ENCODE measurements around the gene ANAPC2.

The ANAPC2 gene

GRCh38 chr9:137201205-137201868 lies 13.0 kb upstream of the ANAPC2 start:
- no peak for DNase-seq (ENCODE audit: low read depth in 2 of 2)
- peak overlapping the region; percentile 53 to 76 for H3K4me3 ChIP-seq (replicated peaks in 1 of 2; ENCODE audit: low read depth in 2 of 2, low read length in 2 of 2)
- no peak for TF ChIP-seq CTCF (IDR thresholded peaks at IDR 0.05; ENCODE audit: low read depth, low read length)

- TF ChIP-seq CTCF (IDR thresholded peaks at IDR 0.05; ENCODE audit: low read depth, low read length), result no peak
- H3K4me3 ChIP-seq (replicated peaks in 1 of 2; ENCODE audit: low read depth in 2 of 2, low read length in 2 of 2), result peak within 1 kb of the TSS; percentile 53 to 76
- peak; percentile 99 for DNase-seq (ENCODE audit: low read depth in 2 of 2)
These were observed 12.2 kb upstream of the ANAPC2 start, which contains the start of gene TPRN for GRCh38 chr9:137200311-137201204. Gene TPRN, minus strand, starts transcription at chr9:137200741. Its CDS starts 30 bp downstream, at chr9:137200711.

GRCh38 chr9:137199411-137200121 lies 11.2 kb upstream of the ANAPC2 start:
- peak overlapping the region; percentile 44 to 49 for H3K4me3 ChIP-seq (replicated peaks in 1 of 2; ENCODE audit: low read depth in 2 of 2, low read length in 2 of 2)
- DNase-seq (ENCODE audit: low read depth in 2 of 2), result peak in 1 of 2 donors; percentile 48
- TF ChIP-seq CTCF (IDR thresholded peaks at IDR 0.05; ENCODE audit: low read depth, low read length), result peak; percentile 9

- no peak for DNase-seq (ENCODE audit: low read depth in 2 of 2)
- no peak for TF ChIP-seq CTCF (IDR thresholded peaks at IDR 0.05; ENCODE audit: low read depth, low read length)
- H3K4me3 ChIP-seq (replicated peaks in 1 of 2; ENCODE audit: low read depth in 2 of 2, low read length in 2 of 2), result peak overlapping the region; percentile 44 to 49
These were observed 10.5 kb upstream of the ANAPC2 start for GRCh38 chr9:137198902-137199283.

GRCh38 chr9:137198051-137198901 lies 9.9 kb upstream of the ANAPC2 start:
- TF ChIP-seq CTCF (IDR thresholded peaks at IDR 0.05; ENCODE audit: low read depth, low read length), result no peak
- no peak for DNase-seq (ENCODE audit: low read depth in 2 of 2)
- H3K4me3 ChIP-seq (replicated peaks in 1 of 2; ENCODE audit: low read depth in 2 of 2, low read length in 2 of 2), result no peak overlapping the region

Data from cardiac fibroblast (primary cell).